Dedifferentiated amniotic fluid mesenchymal stem cell (primary cell): ENCODE measurements around the gene LRMDA.
A peak's percentile ranks its signal among the peaks of the same experiment; 100 is the strongest.

Source experiments
- DNase-seq: peaks from one replicate; pipeline ENCODE4 v3.0.0-alpha.2; 2016; ENCODE audit errors: extremely low spot score

LRMDA gene

GRCh38 chr10:75431180-75432111 lies at the start of gene LRMDA:
LRMDA (plus strand) TSS chr10:75431624.
- DNase-seq, result no peak

- no peak for DNase-seq
Measured at GRCh38 chr10:75386128-75386527, 45.3 kb upstream of the LRMDA start.

GRCh38 chr10:75388082-75388481 lies 43.3 kb upstream of the LRMDA start:
- DNase-seq, result no peak

GRCh38 chr10:75390178-75390577 lies 41.2 kb upstream of the LRMDA start:
- no peak for DNase-seq

- no peak for DNase-seq
Measured at GRCh38 chr10:75392271-75392670, 39.2 kb upstream of the LRMDA start.

GRCh38 chr10:75392744-75393143 lies 38.7 kb upstream of the LRMDA start:
- DNase-seq, result no peak

- DNase-seq, result no peak
Measured at GRCh38 chr10:75394221-75394620, 37.2 kb upstream of the LRMDA start.

GRCh38 chr10:75395066-75395931 lies 36.1 kb upstream of the LRMDA start:
- DNase-seq, result no peak

GRCh38 chr10:75395932-75396630 lies 35.3 kb upstream of the LRMDA start:
- DNase-seq, result no peak

GRCh38 chr10:75396631-75397495 lies 34.6 kb upstream of the LRMDA start:
- no peak for DNase-seq

- no peak for DNase-seq
Measured at GRCh38 chr10:75397496-75398199, 33.8 kb upstream of the LRMDA start.

- no peak for DNase-seq
Measured at GRCh38 chr10:75398200-75398691, 33.2 kb upstream of the LRMDA start.

- DNase-seq, result no peak
Measured at GRCh38 chr10:75398692-75399460, 32.5 kb upstream of the LRMDA start.

GRCh38 chr10:75399461-75400162 lies 31.8 kb upstream of the LRMDA start:
- peak; percentile 46 for DNase-seq

- DNase-seq, result no peak
Measured at GRCh38 chr10:75400163-75400770, 31.2 kb upstream of the LRMDA start.

GRCh38 chr10:75400771-75401568 lies 30.5 kb upstream of the LRMDA start:
- no peak for DNase-seq
